Retinal pigment epithelial cell (primary cell): Measurements from ENCODE around the gene MED13L.
"Not testable (repeated sequence)": the region's sequence is repeated elsewhere in the genome, so short reads cannot be mapped to it uniquely, and the experiment has no call there.

Experiments
- DNase-seq: peaks from one replicate; pipeline ENCODE4 v3.0.0-alpha.2; 2010; ENCODE audit warnings: low read depth
- H3K4me3 ChIP-seq: 2 replicates; pipeline ENCODE4 v1.5.1; 2011; ENCODE audit warnings: mild to moderate bottlenecking, low read length, control low read depth, moderate library complexity
- CTCF ChIP-seq: conservative IDR thresholded peaks from 2 replicates; pipeline ENCODE4 v1.5.1; 2011; ENCODE audit warnings: low read depth, low read length, control low read depth, inconsistent platforms

The MED13L gene

GRCh38 chr12:116133149-116133548 lies 144.3 kb downstream of the MED13L start:
- DNase-seq, result no peak
- no peak overlapping the region for H3K4me3 ChIP-seq
- no peak for TF ChIP-seq CTCF

- DNase-seq, H3K4me3 ChIP-seq: not testable (repeated sequence)
These were observed 145.5 kb downstream of the MED13L start for GRCh38 chr12:116131987-116132386.

- no peak overlapping the region for H3K4me3 ChIP-seq
- DNase-seq, result no peak
These were observed 146.3 kb downstream of the MED13L start for GRCh38 chr12:116131176-116131575.

GRCh38 chr12:116130431-116130830 lies 147.1 kb downstream of the MED13L start:
- DNase-seq, result no peak
- H3K4me3 ChIP-seq, result no peak overlapping the region
- no peak for TF ChIP-seq CTCF

More at GRCh38 chr12:116131176-116131575, 146.3 kb downstream of the MED13L start:
- TF ChIP-seq CTCF, result no peak

- H3K4me3 ChIP-seq, result no peak overlapping the region
- TF ChIP-seq CTCF, result no peak
- DNase-seq, result no peak
These were observed 148.7 kb downstream of the MED13L start for GRCh38 chr12:116128779-116129178.

- no peak for TF ChIP-seq CTCF
- DNase-seq, result no peak
- H3K4me3 ChIP-seq, result no peak overlapping the region
These were observed 149.6 kb downstream of the MED13L start for GRCh38 chr12:116127859-116128258.

GRCh38 chr12:116126610-116127009 lies 150.9 kb downstream of the MED13L start:
- no peak overlapping the region for H3K4me3 ChIP-seq
- DNase-seq, result no peak
- TF ChIP-seq CTCF, result no peak
